Suprapubic skin (tissue), 4 donors: ENCODE results near the gene AP5S1. TPM values are rescaled to one million over a fixed set of nuclear protein-coding genes. Genes with fewer than 3 reads are reported as not detected.
A peak's percentile ranks its signal among the peaks of the same experiment; 100 is the strongest.

Source experiments
- DNase-seq, 2 donors: peaks; one replicate each; pipeline ENCODE4 v3.0.0-alpha.2; 2019; ENCODE audit warnings: low spot score in 2 of 2
- H3K27ac ChIP-seq: fragments of 200-600 bp; sonication (generic); one replicate; pipeline ENCODE4 v1.5.1; 2019
- H3K27me3 ChIP-seq: fragments of 200-600 bp; sonication (generic); one replicate; pipeline ENCODE4 v1.5.1; 2019
- H3K36me3 ChIP-seq: fragments of 200-600 bp; sonication (generic); one replicate; pipeline ENCODE4 v1.5.1; 2019
- H3K4me1 ChIP-seq: fragments of 200-600 bp; sonication (generic); one replicate; pipeline ENCODE4 v1.5.1; 2019
- H3K4me3 ChIP-seq: fragments of 200-600 bp; sonication (generic); one replicate; pipeline ENCODE4 v1.5.1; 2019; ENCODE audit warnings: mild to moderate bottlenecking
- H3K9me3 ChIP-seq: fragments of 200-600 bp; sonication (generic); one replicate; pipeline ENCODE4 v1.5.1; 2019
- EP300 ChIP-seq: sonication (generic); formaldehyde crosslinking; IDR thresholded peaks from one replicate; pipeline ENCODE4 v1.6.1; 2017; ENCODE audit warnings: antibody characterized with exemption
- POLR2A ChIP-seq, 2 donors: fragments of 450-650 bp; IDR thresholded peaks; one replicate each; pipeline ENCODE4 v1.6.1; 2017; ENCODE audit warnings: antibody characterized with exemption in 2 of 2, mild to moderate bottlenecking in 2 of 2, moderate library complexity in 2 of 2
- POLR2AphosphoS5 ChIP-seq, 3 donors: sonication (generic); formaldehyde crosslinking; IDR thresholded peaks; one replicate each; pipeline ENCODE4 v1.6.1; 2017; ENCODE audit warnings: antibody characterized with exemption in 3 of 3
- whole genome bisulfite sequencing: methylation state at CpG from one replicate; pipeline ENCODE4 v1.1.5; 2018; 5-methylcytosine and 5-hydroxymethylcytosine counted together
- total RNA-seq, 4 donors: library from RNA; depleted of rRNA; stranded (reverse); fragments of >200 nt; gene quantifications; one replicate each; pipeline ENCODE4 v1.1.0, GENCODE V29; 2016
- TF ChIP-seq, protein P1 (sequence below), 2 donors: fragments of 200-600 bp in 1 of 2; fragments of 450-650 bp in 1 of 2; sonication (generic) in 1 of 2; IDR thresholded peaks; one replicate each; pipeline ENCODE4 v1.5.1; 2016 to 2019; ENCODE audit warnings: antibody characterized with exemption in 2 of 2, mild to moderate bottlenecking in 1 of 2, moderate library complexity in 1 of 2

Gene AP5S1
- total RNA-seq, 4 donors from 2014 or later, result 7.7 to 18.3 (median 14.3) TPM

DNA sequence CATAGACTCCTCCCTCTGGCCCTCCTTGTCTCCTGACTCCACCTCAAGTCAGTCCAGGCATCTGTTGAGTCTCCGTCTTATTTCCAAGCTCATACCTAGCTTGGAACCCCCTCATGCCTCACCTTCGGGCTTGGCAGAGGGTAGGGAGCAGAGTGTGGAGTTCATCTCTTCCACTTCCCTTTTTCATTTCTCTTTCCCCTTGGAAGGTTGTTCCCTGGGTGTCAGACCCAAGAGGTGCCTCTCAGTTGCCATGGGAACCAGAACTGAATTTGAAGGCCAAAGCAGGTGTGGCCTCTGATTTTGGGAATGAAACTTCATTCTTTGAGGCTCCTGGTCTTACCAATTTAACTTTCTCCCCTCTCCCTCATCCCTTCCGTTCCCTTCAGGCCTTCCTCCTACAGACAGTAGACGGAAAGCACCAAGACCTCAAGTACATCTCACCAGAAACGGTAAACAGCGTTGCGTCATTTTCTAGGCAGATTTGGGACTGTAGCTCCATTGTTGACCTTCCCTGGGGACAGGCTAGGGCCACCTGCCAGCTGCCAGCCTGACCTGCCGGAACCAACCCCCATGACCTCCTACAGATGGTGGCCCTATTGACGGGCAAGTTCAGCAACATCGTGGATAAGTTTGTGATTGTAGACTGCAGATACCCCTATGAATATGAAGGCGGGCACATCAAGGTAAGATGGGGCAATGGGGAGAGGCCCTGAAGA, 17.7 kb upstream of the AP5S1 start:
- H3K9me3 ChIP-seq, result no peaks in the 10 kb centered on the region
- H3K4me3 ChIP-seq, result no peak overlapping the region
- TF ChIP-seq EP300, result no peak
- H3K27me3 ChIP-seq, result no peaks in the 10 kb centered on the region
- H3K4me1 ChIP-seq, result peaks cover 90% of the 10 kb centered on the region
- no peak for DNase-seq
- H3K36me3 ChIP-seq, result peaks cover 45% of the 10 kb centered on the region
- no peak overlapping the region for H3K27ac ChIP-seq
- 83% methylated on average over 11 of the region's 11 CpGs for WGBS

DNA sequence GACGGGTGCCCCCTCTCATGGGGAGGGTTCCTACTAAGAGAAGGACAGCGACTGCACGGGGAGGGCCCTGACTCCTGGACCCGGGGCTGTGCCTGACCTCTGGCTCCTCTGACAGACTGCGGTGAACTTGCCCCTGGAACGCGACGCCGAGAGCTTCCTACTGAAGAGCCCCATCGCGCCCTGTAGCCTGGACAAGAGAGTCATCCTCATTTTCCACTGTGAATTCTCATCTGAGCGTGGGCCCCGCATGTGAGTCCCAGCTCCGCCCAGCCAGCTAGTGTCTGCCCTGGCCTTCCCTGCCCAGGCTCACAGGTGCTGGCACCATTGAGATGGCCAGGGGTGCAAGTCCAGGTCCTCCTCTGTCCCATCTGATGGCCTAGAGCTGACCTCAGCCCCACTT, 17.1 kb upstream of the AP5S1 start:
- no peaks in the 10 kb centered on the region for H3K9me3 ChIP-seq
- DNase-seq, result peak in 1 of 2 donors; percentile 56
- H3K36me3 ChIP-seq, result peaks cover 45% of the 10 kb centered on the region
- H3K27me3 ChIP-seq, result no peaks in the 10 kb centered on the region
- peaks cover 90% of the 10 kb centered on the region for H3K4me1 ChIP-seq
- no peak overlapping the region for H3K4me3 ChIP-seq
- TF ChIP-seq, protein P1, sequence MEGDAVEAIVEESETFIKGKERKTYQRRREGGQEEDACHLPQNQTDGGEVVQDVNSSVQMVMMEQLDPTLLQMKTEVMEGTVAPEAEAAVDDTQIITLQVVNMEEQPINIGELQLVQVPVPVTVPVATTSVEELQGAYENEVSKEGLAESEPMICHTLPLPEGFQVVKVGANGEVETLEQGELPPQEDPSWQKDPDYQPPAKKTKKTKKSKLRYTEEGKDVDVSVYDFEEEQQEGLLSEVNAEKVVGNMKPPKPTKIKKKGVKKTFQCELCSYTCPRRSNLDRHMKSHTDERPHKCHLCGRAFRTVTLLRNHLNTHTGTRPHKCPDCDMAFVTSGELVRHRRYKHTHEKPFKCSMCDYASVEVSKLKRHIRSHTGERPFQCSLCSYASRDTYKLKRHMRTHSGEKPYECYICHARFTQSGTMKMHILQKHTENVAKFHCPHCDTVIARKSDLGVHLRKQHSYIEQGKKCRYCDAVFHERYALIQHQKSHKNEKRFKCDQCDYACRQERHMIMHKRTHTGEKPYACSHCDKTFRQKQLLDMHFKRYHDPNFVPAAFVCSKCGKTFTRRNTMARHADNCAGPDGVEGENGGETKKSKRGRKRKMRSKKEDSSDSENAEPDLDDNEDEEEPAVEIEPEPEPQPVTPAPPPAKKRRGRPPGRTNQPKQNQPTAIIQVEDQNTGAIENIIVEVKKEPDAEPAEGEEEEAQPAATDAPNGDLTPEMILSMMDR (IDR thresholded peaks at IDR 0.05), result no peak
- TF ChIP-seq EP300 (no peak), POLR2A (IDR thresholded peaks at IDR 0.05) (no peak), POLR2AphosphoS5 (IDR thresholded peaks at IDR 0.05) (no peak)
- 96% methylated on average over 8 of the region's 14 CpGs for WGBS
- no peak overlapping the region for H3K27ac ChIP-seq

DNA sequence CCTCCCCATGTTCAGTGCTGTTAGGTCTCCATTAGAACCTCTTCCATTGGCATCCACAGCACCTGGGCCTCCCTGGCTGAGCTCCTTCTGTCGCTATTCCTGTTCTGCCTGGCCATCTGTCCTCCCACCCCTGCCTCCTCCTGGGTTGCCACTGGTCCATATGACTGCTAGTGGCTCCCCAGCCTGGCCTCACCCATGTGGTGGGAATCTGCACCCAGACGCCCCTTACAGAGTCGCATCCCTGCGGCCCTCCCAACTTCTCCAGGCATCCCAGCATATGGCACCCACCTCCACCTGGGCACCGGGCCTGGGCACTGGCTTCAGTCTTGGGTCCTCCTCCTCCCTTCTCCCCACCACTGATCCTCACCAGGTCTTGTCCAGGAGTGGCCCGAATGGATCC, 16.5 kb upstream of the AP5S1 start:
- no peaks in the 10 kb centered on the region for H3K9me3 ChIP-seq
- H3K4me1 ChIP-seq, result peaks cover 90% of the 10 kb centered on the region
- 82% methylated on average over 6 of the region's 6 CpGs for WGBS
- peaks cover 45% of the 10 kb centered on the region for H3K36me3 ChIP-seq
- peak overlapping the region; percentile 13 for H3K27ac ChIP-seq
- TF ChIP-seq POLR2A (IDR thresholded peaks at IDR 0.05), result no peak
- TF ChIP-seq, protein P1 (IDR thresholded peaks at IDR 0.05), result no peak
- no peak for TF ChIP-seq POLR2AphosphoS5 (IDR thresholded peaks at IDR 0.05)
- TF ChIP-seq EP300, result no peak
- no peaks in the 10 kb centered on the region for H3K27me3 ChIP-seq
- peak in 1 of 2 donors; percentile 52 for DNase-seq
- no peak overlapping the region for H3K4me3 ChIP-seq

DNA sequence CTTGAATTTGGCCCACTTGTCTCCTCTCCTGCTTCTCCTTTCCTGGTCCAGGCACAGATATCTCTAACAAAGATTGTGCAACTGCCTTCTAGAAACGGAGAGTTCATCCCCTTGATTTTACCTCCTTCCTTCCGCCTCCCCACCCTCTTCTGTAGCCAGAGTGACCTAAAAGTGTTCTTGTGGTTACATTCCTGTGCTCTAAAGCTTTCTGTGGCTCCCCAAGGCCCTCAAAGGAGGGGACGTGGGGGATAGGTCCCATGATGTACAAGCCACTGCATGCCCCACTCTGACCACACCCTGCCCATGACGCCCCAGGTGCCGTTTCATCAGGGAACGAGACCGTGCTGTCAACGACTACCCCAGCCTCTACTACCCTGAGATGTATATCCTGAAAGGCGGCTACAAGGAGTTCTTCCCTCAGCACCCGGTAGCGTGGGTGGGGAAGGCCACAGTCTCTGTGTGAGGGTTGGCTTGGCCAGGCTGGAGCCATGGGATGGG, 16.0 kb upstream of the AP5S1 start:
- TF ChIP-seq POLR2A (IDR thresholded peaks at IDR 0.05) (no peak), POLR2AphosphoS5 (IDR thresholded peaks at IDR 0.05) (no peak), EP300 (no peak)
- TF ChIP-seq, protein P1 (IDR thresholded peaks at IDR 0.05), result no peak
- Histone ChIP-seq H3K27ac (peak overlapping the region; percentile 98), H3K4me3 (no peak overlapping the region), H3K36me3 (peaks cover 45% of the 10 kb centered on the region), H3K4me1 (peaks cover 86% of the 10 kb centered on the region), H3K9me3 (no peaks in the 10 kb centered on the region), H3K27me3 (no peaks in the 10 kb centered on the region)
- DNase-seq, result peak in 1 of 2 donors; percentile 71
- 41% methylated on average over 11 of the region's 11 CpGs for WGBS

DNA sequence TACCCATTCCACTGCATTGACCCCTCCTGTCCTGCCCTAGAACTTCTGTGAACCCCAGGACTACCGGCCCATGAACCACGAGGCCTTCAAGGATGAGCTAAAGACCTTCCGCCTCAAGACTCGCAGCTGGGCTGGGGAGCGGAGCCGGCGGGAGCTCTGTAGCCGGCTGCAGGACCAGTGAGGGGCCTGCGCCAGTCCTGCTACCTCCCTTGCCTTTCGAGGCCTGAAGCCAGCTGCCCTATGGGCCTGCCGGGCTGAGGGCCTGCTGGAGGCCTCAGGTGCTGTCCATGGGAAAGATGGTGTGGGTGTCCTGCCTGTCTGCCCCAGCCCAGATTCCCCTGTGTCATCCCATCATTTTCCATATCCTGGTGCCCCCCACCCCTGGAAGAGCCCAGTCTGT, 15.6 kb upstream of the AP5S1 start:
- Histone ChIP-seq H3K27ac (peak overlapping the region; percentile 98), H3K27me3 (no peaks in the 10 kb centered on the region), H3K36me3 (peaks cover 41% of the 10 kb centered on the region), H3K9me3 (no peaks in the 10 kb centered on the region), H3K4me3 (no peak overlapping the region), H3K4me1 (peaks cover 84% of the 10 kb centered on the region)
- DNase-seq, result peak in 1 of 2 donors; percentile 51
- TF ChIP-seq POLR2AphosphoS5 (IDR thresholded peaks at IDR 0.05) (no peak), POLR2A (IDR thresholded peaks at IDR 0.05) (no peak), EP300 (no peak)
- TF ChIP-seq, protein P1 (IDR thresholded peaks at IDR 0.05), result no peak
- WGBS, result 67% methylated on average over 3 of the region's 11 CpGs
